ENCODE data around the gene S100A12.

- TF ChIP-seq CTCF (conservative IDR thresholded peaks at IDR 0.05) (peak; percentile 95), ZFX (IDR thresholded peaks at IDR 0.05) (no peak)
These were observed 22.9 kb downstream of the S100A12 start for GRCh38 chr1:153352523-153352922.

Measured in C4-2B (cell line).